EL (cell line): ENCODE results near the gene POLR1E.

Experiments
- DNase-seq: peaks from one replicate; pipeline ENCODE4 v3.0.0-alpha.2; 2016

The POLR1E gene, protein sequence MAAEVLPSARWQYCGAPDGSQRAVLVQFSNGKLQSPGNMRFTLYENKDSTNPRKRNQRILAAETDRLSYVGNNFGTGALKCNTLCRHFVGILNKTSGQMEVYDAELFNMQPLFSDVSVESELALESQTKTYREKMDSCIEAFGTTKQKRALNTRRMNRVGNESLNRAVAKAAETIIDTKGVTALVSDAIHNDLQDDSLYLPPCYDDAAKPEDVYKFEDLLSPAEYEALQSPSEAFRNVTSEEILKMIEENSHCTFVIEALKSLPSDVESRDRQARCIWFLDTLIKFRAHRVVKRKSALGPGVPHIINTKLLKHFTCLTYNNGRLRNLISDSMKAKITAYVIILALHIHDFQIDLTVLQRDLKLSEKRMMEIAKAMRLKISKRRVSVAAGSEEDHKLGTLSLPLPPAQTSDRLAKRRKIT

DNA sequence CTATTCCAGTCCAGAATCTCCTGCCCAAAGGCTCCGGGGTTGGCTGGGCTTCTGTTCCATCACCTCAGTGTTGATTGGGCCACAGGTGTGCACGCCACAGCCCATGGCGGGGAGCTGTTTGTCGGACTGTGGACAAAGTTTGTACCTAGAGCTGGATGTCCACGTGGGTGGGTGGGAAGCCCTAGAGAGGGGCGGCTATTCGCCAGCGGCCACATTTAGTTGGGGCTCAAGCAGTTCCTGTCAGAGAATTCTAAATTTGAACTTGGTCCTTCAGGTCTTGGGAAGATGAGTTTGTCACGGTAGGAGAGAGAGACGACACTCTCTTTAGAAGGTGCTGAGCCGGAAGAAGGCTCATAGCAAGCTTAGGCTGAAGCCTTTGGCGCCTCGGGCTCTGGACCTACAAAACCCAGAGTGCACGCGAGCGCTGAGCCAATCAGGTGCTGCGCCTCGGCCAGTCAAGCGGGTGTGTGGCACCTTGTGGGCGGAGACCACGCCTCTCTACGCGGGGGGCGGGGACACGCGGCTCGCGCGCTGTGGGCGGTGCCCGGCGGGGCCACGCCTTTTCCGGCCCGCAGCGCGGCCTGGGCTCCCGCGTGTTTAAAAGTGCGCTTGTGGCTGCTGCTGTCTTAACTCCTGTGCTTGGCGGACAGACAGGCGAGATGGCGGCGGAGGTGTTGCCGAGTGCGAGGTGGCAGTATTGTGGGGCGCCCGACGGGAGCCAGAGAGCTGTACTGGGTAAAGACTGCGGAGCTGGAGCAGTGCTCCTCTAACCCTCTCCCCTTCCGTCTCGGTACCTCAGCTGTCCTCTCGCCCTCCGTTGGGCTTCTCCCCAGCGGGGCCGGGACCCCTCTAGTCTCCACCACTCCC, at the start of gene POLR1E:
POLR1E (plus strand) TSS at position 560 of the 867 bp plus-strand sequence; CDS start at position 660, 100 bp downstream.
- DNase-seq: peak; percentile 98

DNA sequence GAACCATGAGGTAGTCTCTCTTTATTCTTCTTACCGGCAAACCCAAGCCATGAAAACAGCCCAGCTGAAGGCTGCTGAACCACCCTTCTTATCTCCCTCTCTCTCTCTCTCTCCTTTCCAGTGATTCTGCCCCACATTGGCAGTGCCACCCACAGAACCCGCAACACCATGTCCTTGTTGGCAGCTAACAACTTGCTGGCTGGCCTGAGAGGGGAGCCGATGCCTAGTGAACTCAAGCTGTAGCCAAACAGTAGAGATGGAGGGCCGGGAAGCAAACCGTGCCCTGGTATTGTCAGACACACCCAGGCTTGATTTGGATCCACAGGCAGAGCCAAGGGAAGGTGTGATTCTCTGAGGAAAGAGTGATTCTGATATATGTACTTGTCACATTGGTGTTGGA, 49.2 kb upstream of the POLR1E start:
- DNase-seq: no peak

DNA sequence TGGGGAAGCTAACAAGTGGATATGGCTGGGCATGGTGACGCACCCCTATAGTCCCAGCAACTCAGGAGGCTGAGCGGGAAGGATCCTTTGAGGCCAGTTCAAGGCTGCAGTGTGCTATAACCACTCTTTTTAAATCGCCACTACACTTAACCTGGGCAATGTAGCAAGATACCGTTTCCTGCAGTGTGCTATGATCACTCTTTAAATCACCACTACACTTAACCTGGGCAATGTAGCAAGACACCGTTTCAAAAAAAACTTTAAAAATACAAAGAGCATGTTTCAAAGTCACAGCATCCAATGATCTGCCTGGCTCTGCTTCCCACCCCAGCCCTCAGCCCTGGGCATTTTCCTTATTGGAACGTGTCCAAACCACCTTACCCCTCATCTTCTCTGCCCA, 48.7 kb upstream of the POLR1E start:
- no peak for DNase-seq

DNA sequence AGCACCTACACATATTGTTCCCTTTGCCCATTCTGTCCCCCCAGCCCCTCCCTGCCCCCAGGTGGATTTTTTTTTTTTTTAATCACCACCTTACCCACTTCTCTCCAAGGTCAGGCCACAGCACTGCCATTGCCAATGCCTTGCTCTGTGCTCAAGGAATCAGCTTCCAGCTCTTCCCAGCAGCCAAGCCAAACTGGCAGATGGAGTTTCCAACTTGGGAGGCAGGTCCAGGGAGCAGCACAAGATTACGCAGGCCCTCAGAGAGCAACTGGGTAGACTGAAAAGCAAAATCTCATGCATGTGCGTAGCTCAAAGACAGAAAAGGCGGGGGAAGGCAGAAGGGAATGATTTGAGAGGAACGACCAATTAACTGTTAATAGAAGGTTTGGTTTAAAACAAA, 48.1 kb upstream of the POLR1E start:
- no peak for DNase-seq

DNA sequence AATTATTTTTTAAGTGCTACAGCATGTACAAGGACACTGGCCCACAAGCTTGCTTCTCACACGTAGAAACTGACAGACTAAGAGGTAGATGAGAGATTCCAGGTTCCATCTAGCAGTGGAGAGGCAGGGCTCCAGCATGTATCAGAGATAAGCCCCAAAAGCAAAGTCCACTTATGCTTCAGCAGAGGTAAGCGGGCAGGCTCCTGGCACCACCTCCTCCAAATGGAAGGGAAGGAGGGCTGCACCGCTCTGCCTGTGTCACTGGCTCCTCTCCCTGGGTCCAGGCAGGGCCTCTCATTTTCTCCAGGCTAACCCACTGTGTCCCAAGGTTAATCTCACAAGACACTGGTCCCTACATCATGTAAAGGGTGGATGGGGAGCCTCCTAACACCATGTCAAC, 47.4 kb upstream of the POLR1E start:
- DNase-seq: no peak

DNA sequence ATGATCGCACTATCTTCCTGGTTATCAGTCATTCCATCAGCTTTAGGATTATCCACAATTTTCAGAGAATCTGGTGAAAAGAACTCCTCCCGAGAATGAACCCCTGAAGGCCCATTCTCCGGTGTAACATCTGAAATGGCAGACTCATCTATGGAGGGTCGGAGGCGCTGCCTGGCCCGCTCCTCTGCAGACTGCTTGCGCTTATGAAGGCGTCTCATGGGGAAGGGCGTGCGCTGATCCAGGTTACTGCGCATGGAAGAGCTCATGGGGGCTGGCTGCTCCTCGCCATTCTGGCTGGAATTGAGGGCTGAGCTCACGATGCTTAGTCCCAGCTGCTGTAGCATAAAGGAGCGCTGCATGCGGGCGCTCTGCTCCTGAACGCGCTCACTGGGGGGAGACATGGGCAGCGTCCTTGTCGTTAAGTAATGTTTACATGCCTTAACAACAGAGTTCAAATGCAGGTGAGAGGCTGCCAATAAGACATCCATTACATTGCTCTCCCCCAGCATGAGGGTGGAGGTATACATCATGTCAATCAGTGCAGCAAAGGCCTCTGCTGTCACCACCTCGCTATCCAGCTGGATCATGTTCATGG, 43.9 kb upstream of the POLR1E start:
- no peak for DNase-seq

DNA sequence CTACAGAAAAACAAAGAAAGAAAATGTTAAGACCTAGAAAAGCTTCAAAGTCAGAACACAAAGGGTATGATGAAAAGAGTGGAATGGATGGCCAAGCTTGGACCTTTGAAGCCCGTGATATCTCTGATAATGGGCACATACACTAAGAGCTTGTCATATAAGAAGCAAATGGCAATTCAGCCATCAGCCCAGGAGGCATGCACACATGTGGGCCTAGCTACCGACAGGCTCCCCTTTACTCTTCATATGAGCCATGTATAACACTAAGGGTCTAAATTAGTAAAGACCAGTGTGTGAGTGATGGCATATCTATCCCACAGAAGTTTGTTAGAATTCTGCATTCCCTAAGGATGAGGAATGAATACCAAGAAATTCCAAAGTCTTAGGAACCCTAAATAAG, 43.2 kb upstream of the POLR1E start:
- no peak for DNase-seq

DNA sequence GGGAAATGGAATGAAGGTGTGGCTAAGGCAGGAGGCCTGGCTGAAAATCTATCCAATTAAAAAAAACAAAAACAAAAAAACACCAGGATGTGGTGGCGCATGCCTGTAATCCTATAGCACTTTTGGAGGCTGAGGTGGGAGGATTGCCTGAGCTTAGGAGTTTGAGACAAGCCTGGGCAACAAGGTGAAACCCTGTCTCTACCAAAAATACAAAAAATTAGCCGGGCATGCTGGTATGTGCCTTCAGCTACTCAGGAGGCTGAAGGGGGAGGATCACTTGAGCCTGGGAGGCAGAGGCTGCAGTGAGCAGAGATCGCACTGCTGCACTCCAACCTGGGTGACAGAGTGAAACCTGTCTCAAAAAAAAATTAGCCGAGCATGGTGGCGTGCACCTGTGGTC, 42.2 kb upstream of the POLR1E start:
- no peak for DNase-seq

DNA sequence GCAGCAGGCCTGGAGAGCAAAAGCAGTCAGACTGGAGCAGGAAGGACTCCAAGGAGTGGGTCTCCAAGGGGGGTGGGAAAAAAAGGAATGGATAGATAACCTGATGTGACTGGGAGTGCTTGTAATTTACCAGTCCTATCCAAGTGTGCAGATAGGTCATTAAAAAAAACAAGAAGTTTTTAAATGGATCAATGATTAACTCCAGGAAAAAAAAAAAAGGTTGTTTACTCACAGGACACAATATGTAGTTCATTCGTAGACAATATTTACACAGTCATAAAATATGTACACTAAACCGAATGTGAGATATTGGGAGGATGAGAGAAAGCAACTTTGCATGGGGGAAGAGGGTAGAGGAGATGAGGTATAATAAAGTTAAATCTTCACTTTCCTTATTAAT, 40.9 kb upstream of the POLR1E start:
- no peak for DNase-seq

DNA sequence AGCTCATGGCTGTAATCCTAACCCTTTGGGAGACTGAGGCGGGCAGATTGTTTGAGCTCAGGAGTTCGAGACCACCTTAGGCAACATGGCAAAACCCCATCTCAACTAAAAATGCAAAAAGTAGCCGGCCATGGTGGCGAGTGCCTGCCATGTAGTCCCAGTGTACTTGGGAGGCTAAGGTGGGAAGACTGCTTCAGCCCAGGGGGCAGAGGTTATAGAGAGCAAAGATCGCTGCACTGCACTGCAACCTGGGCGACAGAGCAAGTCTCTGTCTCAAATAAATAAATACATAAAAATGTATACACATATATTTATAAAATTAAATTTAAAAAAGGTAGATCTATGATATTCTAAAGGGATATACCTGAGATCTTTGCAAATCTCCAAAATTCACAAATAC, 39.9 kb upstream of the POLR1E start:
- DNase-seq: no peak

DNA sequence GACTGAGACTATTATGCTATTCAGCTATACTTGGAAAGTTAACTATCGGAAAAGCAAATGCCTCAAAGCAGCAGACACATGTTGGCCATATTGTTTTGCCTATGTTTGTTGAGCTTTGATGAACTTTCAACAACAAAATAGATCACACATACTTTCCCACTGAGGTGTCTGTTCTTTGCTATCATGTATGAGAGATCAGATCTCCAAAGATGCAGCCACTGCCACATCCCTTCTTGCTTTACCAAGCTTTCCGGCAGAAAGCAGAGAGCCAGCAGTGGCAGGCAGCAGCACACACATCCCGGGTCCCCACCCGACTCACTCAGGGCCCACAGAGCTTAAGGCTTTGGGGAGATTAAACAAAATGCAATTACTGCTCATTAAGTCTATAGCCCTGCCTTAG, 39.3 kb upstream of the POLR1E start:
- DNase-seq: no peak

DNA sequence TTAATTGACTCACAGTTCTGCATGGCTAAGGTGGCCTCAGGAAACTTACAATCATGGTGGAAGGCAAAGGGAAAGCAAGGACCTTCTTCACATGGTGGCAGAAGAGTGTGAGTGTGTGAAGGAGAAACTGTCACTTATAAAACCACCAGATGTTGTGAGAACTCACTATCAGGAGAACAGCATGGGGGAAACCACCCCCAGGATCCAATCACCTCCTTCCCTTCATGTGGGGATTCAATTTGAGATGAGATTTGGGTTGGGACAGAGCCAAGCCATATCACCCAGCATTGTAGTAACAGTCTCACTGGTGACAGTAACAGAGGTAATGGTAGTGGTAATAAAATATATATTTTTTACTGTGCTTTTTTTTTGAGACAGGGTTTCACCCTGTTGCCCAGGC, 38.6 kb upstream of the POLR1E start:
- no peak for DNase-seq

DNA sequence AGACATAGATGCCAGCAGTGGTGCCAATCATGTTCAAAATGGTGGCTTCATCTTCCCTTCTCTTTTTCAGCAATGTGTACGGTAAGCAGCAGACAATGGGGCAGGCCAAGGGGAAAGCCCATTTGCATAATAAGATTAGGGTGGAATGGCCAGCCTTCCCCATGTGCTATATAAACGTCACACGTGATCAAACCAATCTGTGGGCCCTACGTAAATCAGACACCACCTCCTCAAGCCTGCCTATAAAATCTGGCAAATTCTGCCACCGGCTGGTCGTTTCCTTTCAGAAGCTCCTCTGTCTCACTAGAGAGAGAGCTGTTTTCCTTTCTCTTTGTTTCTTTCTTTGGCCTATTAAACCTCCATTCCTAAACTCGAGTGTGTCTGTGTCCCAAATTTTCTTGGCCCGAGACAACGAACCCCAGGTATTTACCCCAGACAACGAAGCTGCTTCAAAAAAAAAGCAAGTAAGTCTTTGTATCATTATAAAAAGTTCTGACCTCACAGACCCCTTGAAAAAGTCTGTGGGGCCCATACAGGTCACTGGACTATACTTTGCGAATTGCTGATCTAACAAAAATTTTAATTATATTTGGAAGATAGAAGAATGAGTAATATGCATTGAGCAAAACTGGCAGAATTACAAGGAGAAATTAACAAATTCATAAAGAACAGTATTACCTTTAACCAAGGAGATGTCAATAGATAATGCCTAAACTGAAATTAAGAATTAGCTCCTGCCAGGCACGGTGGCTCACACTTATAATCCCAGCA, 35.7 kb upstream of the POLR1E start:
- no peak for DNase-seq

DNA sequence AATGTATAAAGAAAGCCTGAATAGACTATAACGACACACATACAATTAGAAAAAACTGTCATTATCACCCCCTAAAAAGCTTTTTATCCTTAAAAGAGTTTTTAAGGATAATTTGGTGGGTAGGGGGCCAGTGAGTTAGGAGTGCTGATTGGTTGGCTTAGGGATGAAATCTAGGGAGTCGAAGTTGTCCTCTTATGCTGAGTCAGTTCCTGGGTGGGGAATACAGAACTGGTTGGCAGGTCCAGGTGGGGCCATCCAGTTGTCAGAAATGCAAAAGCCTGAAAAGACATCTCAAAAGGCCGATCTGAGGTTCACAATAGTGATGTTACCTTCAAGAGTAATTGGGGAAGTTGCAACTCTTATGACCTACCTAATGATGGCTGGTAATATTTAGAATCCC, 34.1 kb upstream of the POLR1E start:
- DNase-seq: no peak

DNA sequence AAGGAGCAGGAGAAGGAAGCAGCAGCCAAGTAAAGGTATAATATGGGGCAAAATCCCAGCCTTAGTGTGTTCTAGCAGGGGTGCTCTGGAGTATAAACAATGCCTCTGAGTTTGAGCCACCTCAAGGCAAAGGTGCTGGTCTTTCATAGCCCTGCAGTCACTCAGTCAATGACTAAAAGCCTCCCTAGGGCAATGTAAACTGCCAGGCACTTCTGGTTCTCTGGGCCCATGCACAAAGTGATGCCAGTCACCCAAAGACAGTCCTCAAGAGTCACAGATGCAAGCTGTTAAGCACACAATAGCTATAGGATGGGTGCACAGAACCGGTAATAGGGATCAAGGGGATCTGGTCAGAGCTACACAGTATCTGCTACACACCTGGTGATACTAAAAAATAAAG, 33.1 kb upstream of the POLR1E start:
- no peak for DNase-seq

DNA sequence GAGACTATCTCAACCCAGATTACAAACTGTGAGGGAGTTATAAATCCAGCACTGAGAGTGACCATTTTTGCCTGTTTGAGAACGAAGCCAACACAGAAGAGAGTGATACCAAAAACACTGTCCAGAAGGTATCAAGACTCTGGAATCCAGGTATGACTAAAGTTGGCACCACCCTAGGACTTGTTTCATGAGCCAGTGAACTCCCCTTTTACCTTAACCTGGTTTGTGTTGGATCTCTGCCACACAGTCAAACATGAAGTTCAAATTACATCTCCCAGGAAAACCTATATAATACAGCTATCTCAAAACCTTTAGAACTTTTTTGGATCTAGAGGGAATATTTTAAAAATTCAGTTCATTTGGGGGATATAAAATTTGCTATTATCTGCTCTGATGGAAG, 31.9 kb upstream of the POLR1E start:
- DNase-seq: no peak

DNA sequence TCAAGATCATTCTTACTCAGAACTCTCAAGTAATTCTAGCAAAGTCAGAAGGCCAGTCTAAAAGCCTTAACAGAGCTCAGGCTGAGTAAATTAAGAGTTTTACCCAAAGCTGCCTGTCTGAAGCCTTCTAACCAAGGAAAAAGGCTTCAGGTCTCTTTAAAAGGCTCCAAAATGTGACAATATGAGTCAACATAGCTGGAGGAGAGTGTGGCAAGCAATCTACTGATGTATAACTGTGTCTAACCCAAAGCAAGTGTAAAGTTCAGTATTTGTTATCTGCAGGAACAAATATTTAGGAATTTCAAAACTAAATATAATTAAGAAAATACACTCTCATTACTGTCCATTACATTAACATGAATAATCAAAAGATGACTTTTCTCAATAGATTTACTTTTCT, 31.5 kb upstream of the POLR1E start:
- no peak for DNase-seq

DNA sequence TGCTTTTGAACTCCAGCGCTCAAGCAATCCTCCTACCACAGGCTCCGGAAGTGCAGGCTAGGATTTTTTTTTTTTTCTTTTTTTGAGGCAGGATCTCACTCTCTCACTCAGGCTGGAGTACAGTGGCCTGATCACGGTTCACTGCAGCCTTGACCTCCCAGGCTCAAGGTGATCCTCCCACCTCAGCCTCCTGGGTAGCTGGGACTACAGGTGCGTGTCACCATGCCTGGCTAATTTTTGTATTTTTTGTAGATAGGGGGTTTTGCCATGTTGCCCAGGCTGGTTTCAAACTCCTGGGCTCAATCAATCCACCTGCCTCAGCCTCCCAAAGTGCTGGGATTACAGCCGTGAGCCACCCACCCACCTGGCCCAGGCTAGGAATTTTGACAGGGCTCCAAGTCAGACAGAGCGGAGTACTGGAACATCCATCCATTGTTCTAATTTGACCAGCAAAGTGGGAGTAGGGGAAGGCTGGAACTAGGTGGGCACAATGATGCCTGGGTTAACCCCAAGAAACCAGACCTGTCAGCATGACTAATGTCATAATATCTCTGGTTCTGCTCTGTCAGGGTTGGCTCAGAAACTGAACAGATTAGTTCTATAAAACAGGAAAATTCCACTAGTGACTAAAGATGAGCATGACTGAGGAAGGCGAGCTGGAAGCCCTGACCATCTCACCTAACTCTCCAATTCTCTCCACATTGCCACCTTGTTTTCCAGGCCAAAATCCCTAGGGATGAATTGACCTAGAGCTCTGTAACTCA, 29.7 kb upstream of the POLR1E start:
- DNase-seq: no peak

DNA sequence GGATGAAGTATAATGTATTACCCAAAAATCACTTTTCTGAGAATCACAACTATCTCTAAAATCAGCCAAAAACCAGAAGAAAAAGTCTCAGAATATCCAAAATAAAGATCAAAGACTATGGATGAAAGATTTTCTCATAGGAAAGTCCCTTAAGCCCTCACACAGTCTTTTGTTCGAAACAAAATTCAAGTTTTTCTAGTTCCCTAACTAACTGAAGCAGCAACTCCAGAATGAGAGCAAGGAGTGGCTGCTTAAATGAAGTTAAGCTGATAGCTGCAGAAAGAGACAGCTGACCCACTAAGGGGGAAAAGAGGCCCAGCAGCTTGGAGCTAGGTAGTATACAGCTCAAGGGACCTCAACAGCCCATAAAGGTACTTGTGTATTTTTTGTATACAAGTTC, 28.9 kb upstream of the POLR1E start:
- DNase-seq: no peak

DNA sequence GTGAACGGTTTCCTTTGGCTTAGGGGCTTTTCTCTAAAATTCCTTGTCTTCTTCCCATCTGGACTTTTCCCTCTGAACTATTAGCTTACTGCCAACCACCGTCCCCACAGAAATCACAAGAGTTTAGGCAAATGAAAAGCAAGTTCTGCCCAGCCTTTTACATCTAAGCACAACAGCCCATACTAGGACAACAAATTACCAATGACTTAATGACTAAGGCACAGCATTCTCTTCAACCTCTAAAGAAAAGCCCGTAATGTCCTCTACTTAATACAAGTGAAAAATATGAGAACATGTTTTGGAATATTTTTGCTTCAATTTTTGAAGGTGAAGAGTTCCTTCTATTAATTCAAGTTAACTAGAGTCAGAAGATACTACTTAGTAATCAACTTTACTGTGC, 21.7 kb upstream of the POLR1E start:
- no peak for DNase-seq

DNA sequence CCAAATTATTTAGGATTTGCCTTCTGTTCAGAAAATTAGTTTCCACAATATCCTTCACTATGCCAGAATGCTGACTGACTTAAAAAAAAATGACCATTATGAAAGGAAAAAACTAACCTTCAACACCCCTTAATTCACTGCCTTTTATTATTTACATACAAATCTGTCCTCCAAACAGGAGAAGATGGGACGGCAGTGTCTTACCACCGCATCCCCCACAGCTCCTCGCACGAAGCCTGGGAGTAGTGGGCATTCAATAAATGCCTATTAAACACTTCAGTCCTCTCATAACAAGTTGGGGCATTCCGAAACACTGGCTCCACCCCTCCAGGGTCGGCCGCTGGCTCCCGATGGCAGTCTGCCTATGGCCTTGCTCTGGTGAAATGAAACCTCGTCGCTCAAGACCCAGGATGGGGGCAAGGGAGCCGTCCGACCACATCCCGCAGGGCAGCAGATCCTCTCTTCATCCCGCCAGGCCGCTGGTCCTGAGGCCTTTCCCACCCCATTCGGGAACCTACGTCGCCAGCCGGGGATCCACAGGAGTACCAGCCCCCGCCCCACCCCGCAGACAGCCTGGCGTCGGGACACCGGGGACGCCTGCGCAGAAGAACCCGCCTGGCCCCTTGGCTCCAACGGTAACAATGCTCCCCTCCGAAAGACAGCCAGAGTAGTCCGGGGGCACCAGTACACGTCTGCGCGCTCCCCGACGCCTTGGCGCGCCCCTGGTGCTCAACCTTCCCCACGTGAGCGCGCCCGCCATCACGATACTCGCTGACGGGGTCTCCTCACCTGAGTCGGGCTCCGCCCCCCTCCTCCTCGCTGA, 21.1 kb upstream of the POLR1E start:
- peak; percentile 83 for DNase-seq
